Fibroblast of lung (primary cell): Measurements from ENCODE around the gene DHX16. TPM values are rescaled to one million over a fixed set of nuclear protein-coding genes. Genes with fewer than 3 reads are reported as not detected.
A peak's percentile ranks its signal among the peaks of the same experiment; 100 is the strongest.
"Not testable (repeated sequence)": the region's sequence is repeated elsewhere in the genome, so short reads cannot be mapped to it uniquely, and the experiment has no call there.

ENCODE experiments used
- DNase-seq, 2 donors: peaks; one replicate each; pipeline versions ENCODE4 v3.0.0 to v3.0.0-alpha.2; 2010; ENCODE audit warnings: low read depth in 2 of 2
- H2AFZ ChIP-seq: 2 replicates; pipeline ENCODE4 v1.5.1; 2012; ENCODE audit warnings: low read length, control low read depth, inconsistent platforms
- H3K27ac ChIP-seq: 2 replicates; pipeline ENCODE4 v1.5.1; 2011; ENCODE audit warnings: low read length, control low read depth; ENCODE audit not compliant: insufficient read depth
- H3K27me3 ChIP-seq: 2 replicates; pipeline ENCODE4 v1.5.1; 2011; ENCODE audit warnings: mild to moderate bottlenecking, low read length; ENCODE audit not compliant: control insufficient read depth, insufficient read depth
- H3K36me3 ChIP-seq: 2 replicates; pipeline ENCODE4 v1.5.1; 2011; ENCODE audit warnings: low read length; ENCODE audit not compliant: control insufficient read depth, insufficient read depth
- H3K4me1 ChIP-seq: 2 replicates; pipeline ENCODE4 v1.5.1; 2011; ENCODE audit warnings: low read length; ENCODE audit not compliant: control insufficient read depth, insufficient read depth; ENCODE audit errors: extremely low read depth
- H3K4me2 ChIP-seq: 2 replicates; pipeline ENCODE4 v1.5.1; 2011; ENCODE audit warnings: low read length, control low read depth; ENCODE audit not compliant: insufficient read depth; ENCODE audit errors: extremely low read depth
- H3K4me3 ChIP-seq, 4 experiments: fragments of 200-600 bp in 1 of 4; sonication (generic) in 1 of 4; replicated peaks in 1 of 4; 2 replicates each; pipeline ENCODE4 v1.5.1; 2011 to 2016; ENCODE audit warnings: low read length in 4 of 4, low read depth in 3 of 4, mild to moderate bottlenecking in 3 of 4, control low read depth in 2 of 4, inconsistent platforms in 1 of 4, mixed read lengths in 1 of 4; ENCODE audit not compliant: insufficient read depth in 1 of 4; ENCODE audit errors: control extremely low read depth in 1 of 4
- H3K79me2 ChIP-seq: 2 replicates; pipeline ENCODE4 v1.5.1; 2012; ENCODE audit warnings: mild to moderate bottlenecking, low read length, inconsistent platforms; ENCODE audit not compliant: control insufficient read depth, insufficient read depth
- H3K9ac ChIP-seq: 2 replicates; pipeline ENCODE4 v1.5.1; 2011; ENCODE audit warnings: mild to moderate bottlenecking, low read length, control low read depth; ENCODE audit not compliant: insufficient read depth
- H3K9me3 ChIP-seq: 2 replicates; pipeline ENCODE4 v1.5.1; 2012; ENCODE audit warnings: low read depth, low read length; ENCODE audit not compliant: control insufficient read depth, insufficient read depth
- H4K20me1 ChIP-seq: 2 replicates; pipeline ENCODE4 v1.5.1; 2011; ENCODE audit warnings: low read length; ENCODE audit not compliant: control insufficient read depth, insufficient read depth; ENCODE audit errors: extremely low read depth
- EZH2 ChIP-seq: IDR thresholded peaks from 2 replicates; pipeline ENCODE4 v1.5.1; 2012; ENCODE audit warnings: low read length, control low read depth, mild to moderate bottlenecking; ENCODE audit errors: missing control alignments
- polyA plus RNA-seq, 2 donors: library from polyadenylated mRNA; depleted of rRNA in 1 of 2; stranded (reverse) in 1 of 2; unstranded in 1 of 2; fragments of >200 nt; gene quantifications; 2 replicates each; pipeline ENCODE4 v1.2.1, GENCODE V29; 2011 to 2012; ENCODE audit warnings: missing spikeins in 1 of 2
- total RNA-seq: library from RNA; depleted of rRNA; stranded (reverse); fragments of >200 nt; gene quantifications from 2 replicates; pipeline ENCODE4 v1.2.1, GENCODE V29; 2014
- TF ChIP-seq, protein P1 (sequence below), 2 donors: IDR thresholded peaks in 1 of 2; conservative IDR thresholded peaks in 1 of 2; 1 replicate in 1 of 2; 2 replicates in 1 of 2; pipeline ENCODE4 v1.5.1; 2011 to 2012; ENCODE audit warnings: low read length in 2 of 2, control low read depth in 1 of 2, inconsistent platforms in 1 of 2, low read depth in 1 of 2, mild to moderate bottlenecking in 1 of 2

The DHX16 gene
- total and polyA plus RNA-seq, 2 donors (not counting 1 experiment from before 2014, with no cell fraction given) = 22.5 to 34.8 TPM

- Histone ChIP-seq H3K4me1 (peaks cover 17% of the 10 kb centered on the region), H3K27me3 (no peaks in the 10 kb centered on the region), H3K79me2 (peaks cover 72% of the 10 kb centered on the region), H3K4me3 (peak overlapping the region; percentile 57 to 96 (median 85)), H3K9ac (peak overlapping the region; percentile 87), H4K20me1 (peaks cover 5% of the 10 kb centered on the region), H3K36me3 (peaks cover 14% of the 10 kb centered on the region), H3K4me2 (no peak overlapping the region), H2AFZ (no peak overlapping the region), H3K27ac (peak overlapping the region; percentile 94), H3K9me3 (no peaks in the 10 kb centered on the region)
- TF ChIP-seq EZH2 = no peak
- TF ChIP-seq, protein P1, sequence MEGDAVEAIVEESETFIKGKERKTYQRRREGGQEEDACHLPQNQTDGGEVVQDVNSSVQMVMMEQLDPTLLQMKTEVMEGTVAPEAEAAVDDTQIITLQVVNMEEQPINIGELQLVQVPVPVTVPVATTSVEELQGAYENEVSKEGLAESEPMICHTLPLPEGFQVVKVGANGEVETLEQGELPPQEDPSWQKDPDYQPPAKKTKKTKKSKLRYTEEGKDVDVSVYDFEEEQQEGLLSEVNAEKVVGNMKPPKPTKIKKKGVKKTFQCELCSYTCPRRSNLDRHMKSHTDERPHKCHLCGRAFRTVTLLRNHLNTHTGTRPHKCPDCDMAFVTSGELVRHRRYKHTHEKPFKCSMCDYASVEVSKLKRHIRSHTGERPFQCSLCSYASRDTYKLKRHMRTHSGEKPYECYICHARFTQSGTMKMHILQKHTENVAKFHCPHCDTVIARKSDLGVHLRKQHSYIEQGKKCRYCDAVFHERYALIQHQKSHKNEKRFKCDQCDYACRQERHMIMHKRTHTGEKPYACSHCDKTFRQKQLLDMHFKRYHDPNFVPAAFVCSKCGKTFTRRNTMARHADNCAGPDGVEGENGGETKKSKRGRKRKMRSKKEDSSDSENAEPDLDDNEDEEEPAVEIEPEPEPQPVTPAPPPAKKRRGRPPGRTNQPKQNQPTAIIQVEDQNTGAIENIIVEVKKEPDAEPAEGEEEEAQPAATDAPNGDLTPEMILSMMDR (conservative IDR thresholded peaks at IDR 0.05 in 1 of 2, IDR thresholded peaks at IDR 0.05 in 1 of 2; ENCODE audit: low read depth in 1 of 2, low read length in 2 of 2) = no peak
- peak in 1 of 2 donors; percentile 39 for DNase-seq
Measured at GRCh38 chr6:30720738-30721197, 48.0 kb upstream of the DHX16 start.

GRCh38 chr6:30719791-30720737, 47.3 kb upstream of the DHX16 start, which contains the start of gene TUBB:
TSS of gene TUBB (plus strand) at chr6:30720352. CDS start at chr6:30720507, 155 bp downstream.
- Histone ChIP-seq H3K4me2 (peak within 1 kb of the TSS; percentile 97), H4K20me1 (peaks cover 5% of the 10 kb centered on the region), H2AFZ (peak within 1 kb of the TSS; percentile 22), H3K9ac (peak within 1 kb of the TSS; percentile 87), H3K79me2 (peaks cover 67% of the 10 kb centered on the region), H3K36me3 (peaks cover 12% of the 10 kb centered on the region), H3K9me3 (no peaks in the 10 kb centered on the region), H3K4me1 (peaks cover 13% of the 10 kb centered on the region), H3K27me3 (no peaks in the 10 kb centered on the region), H3K4me3 (peak within 1 kb of the TSS; percentile 67 to 96 (median 85)), H3K27ac (peak within 1 kb of the TSS; percentile 94)
- peak; percentile 98 for DNase-seq
- TF ChIP-seq EZH2 = no peak
- TF ChIP-seq, protein P1 (conservative IDR thresholded peaks at IDR 0.05 in 1 of 2, IDR thresholded peaks at IDR 0.05 in 1 of 2; ENCODE audit: low read depth in 1 of 2, low read length in 2 of 2) = no peak

GRCh38 chr6:30719356-30719755, 46.5 kb upstream of the DHX16 start:
- no peaks in the 10 kb centered on the region for H3K9me3 ChIP-seq
- DNase-seq = peak in 1 of 2 donors; percentile 29
- H2AFZ ChIP-seq = peak overlapping the region; percentile 22
- peaks cover 9% of the 10 kb centered on the region for H3K4me1 ChIP-seq
- H3K27me3 ChIP-seq = no peaks in the 10 kb centered on the region
- H3K9ac ChIP-seq = peak overlapping the region; percentile 62
- H3K36me3 ChIP-seq = peaks cover 12% of the 10 kb centered on the region
- H3K4me2 ChIP-seq = peak overlapping the region; percentile 97
- peak overlapping the region; percentile 83 for H3K27ac ChIP-seq
- peak overlapping the region; percentile 67 to 87 (median 73) for H3K4me3 ChIP-seq
- H4K20me1 ChIP-seq = peaks cover 5% of the 10 kb centered on the region
- TF ChIP-seq, protein P1 (conservative IDR thresholded peaks at IDR 0.05 in 1 of 2, IDR thresholded peaks at IDR 0.05 in 1 of 2; ENCODE audit: low read depth in 1 of 2, low read length in 2 of 2) = no peak
- TF ChIP-seq EZH2 = no peak
- H3K79me2 ChIP-seq = peaks cover 60% of the 10 kb centered on the region

DNA sequence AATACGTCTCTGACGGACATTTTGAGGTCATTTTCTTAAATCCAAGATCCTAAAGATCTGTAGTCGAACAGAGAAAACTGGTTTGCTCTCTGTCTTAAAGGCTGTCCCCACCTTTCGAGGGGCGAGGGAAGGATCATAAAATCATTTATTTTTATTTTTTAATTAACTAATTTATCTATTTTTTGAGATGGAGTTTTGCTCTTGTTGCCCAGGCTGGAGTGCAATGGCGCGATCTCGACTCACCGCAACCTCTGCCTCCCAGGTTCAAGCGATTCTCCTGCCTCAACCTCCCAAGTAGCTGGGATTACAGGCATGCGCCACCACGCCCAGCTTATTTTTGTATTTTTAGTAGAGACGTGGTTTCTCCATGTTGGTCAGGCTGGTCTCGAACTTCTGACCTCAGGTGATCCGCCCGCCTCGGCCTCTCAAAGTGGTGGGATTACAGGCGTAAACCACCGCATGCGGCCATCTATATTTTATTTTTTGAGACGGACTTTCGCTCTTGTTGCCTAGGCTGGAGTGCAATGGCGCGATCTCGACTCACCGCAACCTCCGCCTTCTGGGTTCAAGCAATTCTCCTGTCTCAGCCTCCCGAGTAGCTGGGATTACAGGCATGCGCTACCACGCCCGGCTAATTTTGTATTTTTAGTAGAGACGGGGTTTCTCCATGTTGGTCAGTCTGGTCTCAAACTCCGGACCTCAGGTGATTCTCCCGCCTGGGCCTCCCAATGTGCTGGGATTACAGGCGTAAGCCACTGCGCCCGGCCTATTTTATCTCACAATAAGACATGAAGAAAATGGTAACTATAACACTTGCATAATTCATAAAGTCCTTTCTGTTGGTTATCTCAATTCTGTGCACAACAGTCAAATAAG, 45.3 kb upstream of the DHX16 start:
- H3K9me3 ChIP-seq, H3K4me1 ChIP-seq, H3K36me3 ChIP-seq, H3K27me3 ChIP-seq, H4K20me1 ChIP-seq, H2AFZ ChIP-seq, H3K9ac ChIP-seq, DNase-seq: not testable (repeated sequence)
- peaks cover 47% of the 10 kb centered on the region for H3K79me2 ChIP-seq
- peak overlapping the region; percentile 59 for H3K4me2 ChIP-seq
- H3K27ac ChIP-seq = peak overlapping the region; percentile 72
- peak overlapping the region in 2 of 4 experiments; percentile 52 to 70 for H3K4me3 ChIP-seq
